Activated T-cell treated with anti-CD3 and anti-CD28 coated beads for 4 hours (primary cell): ENCODE results near the gene CHST1.

ENCODE experiments used
- DNase-seq: peaks from one replicate; pipeline ENCODE4 v3.0.0-alpha.2; 2020

The CHST1 gene

GRCh38 chr11:45665206-45665932, at the start of gene CHST1:
CHST1 (minus strand) TSS chr11:45665622; CDS start chr11:45650923, 14,699 bp downstream.
- DNase-seq = peak; percentile 1

- no peak for DNase-seq
These were observed 48.2 kb upstream of the CHST1 start for GRCh38 chr11:45713573-45713972.

GRCh38 chr11:45710561-45710960, 45.1 kb upstream of the CHST1 start:
- no peak for DNase-seq

- no peak for DNase-seq
These were observed 43.7 kb upstream of the CHST1 start for GRCh38 chr11:45708887-45709663.

- no peak for DNase-seq
These were observed 39.2 kb upstream of the CHST1 start for GRCh38 chr11:45704635-45705034.

- no peak for DNase-seq
These were observed 38.7 kb upstream of the CHST1 start for GRCh38 chr11:45704133-45704532.

GRCh38 chr11:45702511-45702910, 37.1 kb upstream of the CHST1 start:
- no peak for DNase-seq

GRCh38 chr11:45698777-45699497, 33.5 kb upstream of the CHST1 start:
- DNase-seq = no peak

- DNase-seq = no peak
These were observed 27.5 kb upstream of the CHST1 start for GRCh38 chr11:45692808-45693453.

- DNase-seq = no peak
These were observed 23.1 kb upstream of the CHST1 start for GRCh38 chr11:45688472-45689033.

GRCh38 chr11:45687836-45688235, 22.4 kb upstream of the CHST1 start:
- no peak for DNase-seq

- DNase-seq = no peak
These were observed 20.6 kb upstream of the CHST1 start for GRCh38 chr11:45685964-45686537.

- no peak for DNase-seq
These were observed 19.0 kb upstream of the CHST1 start for GRCh38 chr11:45684440-45684839.

- no peak for DNase-seq
These were observed 18.0 kb upstream of the CHST1 start for GRCh38 chr11:45683271-45684058.

- no peak for DNase-seq
These were observed 14.4 kb upstream of the CHST1 start for GRCh38 chr11:45679806-45680205.

- DNase-seq = no peak
These were observed 13.6 kb upstream of the CHST1 start for GRCh38 chr11:45678976-45679375.

- no peak for DNase-seq
These were observed 12.5 kb upstream of the CHST1 start for GRCh38 chr11:45677770-45678512.

GRCh38 chr11:45676522-45677095, 11.2 kb upstream of the CHST1 start:
- no peak for DNase-seq

GRCh38 chr11:45675646-45676045, 10.2 kb upstream of the CHST1 start:
- DNase-seq = no peak

GRCh38 chr11:45674481-45675190, 9.2 kb upstream of the CHST1 start:
- DNase-seq = no peak
